Upper lobe of right lung (tissue), 1 donor: Measurements from ENCODE around the gene LYSMD3. TPM values are rescaled to one million over a fixed set of nuclear protein-coding genes. Genes with fewer than 3 reads are reported as not detected.
A peak's percentile ranks its signal among the peaks of the same experiment; 100 is the strongest.

Source experiments
- ATAC-seq: fragments of 200-7000 bp; cut with Tn5 transposase; one replicate; pipeline ENCODE4 v1.9.1; 2020; ENCODE audit warnings: mild to moderate bottlenecking, moderate library complexity
- DNase-seq: peaks from one replicate; pipeline ENCODE4 v3.0.0-alpha.2; 2020
- H3K27ac ChIP-seq: fragments of 200-600 bp; one replicate; pipeline ENCODE4 v1.8.0; 2022
- H3K27me3 ChIP-seq: fragments of 200-600 bp; one replicate; pipeline ENCODE4 v1.8.0; 2022; ENCODE audit warnings: mild to moderate bottlenecking
- H3K36me3 ChIP-seq: fragments of 200-600 bp; one replicate; pipeline ENCODE4 v1.8.0; 2022
- H3K4me1 ChIP-seq: fragments of 200-600 bp; one replicate; pipeline ENCODE4 v1.8.0; 2022
- H3K4me3 ChIP-seq: fragments of 200-600 bp; one replicate; pipeline ENCODE4 v1.8.0; 2022; ENCODE audit warnings: mild to moderate bottlenecking
- H3K9me3 ChIP-seq: fragments of 200-600 bp; one replicate; pipeline ENCODE4 v1.8.0; 2022
- intact Hi-C: fragments of 100-400 bp; cut with DNase I; formaldehyde crosslinking; loops from one replicate; pipeline ENCODE4 v1.11.0; 2022
- total RNA-seq: library from RNA; stranded (reverse); fragmentation: NEBNext Ultra II Directional; extraction: Animal tissue kit (Norgen Biotek cat#: 25700); gene quantifications from one replicate; pipeline ENCODE4 v1.2.1, GENCODE V29; 2021
- TF ChIP-seq, protein P1 (sequence below): fragments of 200-600 bp; IDR thresholded peaks from one replicate; pipeline ENCODE4 v1.8.0; 2022; ENCODE audit warnings: antibody characterized with exemption
- donor health status: DM: no; HTN: yes; CAD: no; lungs with severe emphysema.

LYSMD3 gene
- total RNA-seq, 1 donor from 2014 or later, result 21.0 TPM

DNA sequence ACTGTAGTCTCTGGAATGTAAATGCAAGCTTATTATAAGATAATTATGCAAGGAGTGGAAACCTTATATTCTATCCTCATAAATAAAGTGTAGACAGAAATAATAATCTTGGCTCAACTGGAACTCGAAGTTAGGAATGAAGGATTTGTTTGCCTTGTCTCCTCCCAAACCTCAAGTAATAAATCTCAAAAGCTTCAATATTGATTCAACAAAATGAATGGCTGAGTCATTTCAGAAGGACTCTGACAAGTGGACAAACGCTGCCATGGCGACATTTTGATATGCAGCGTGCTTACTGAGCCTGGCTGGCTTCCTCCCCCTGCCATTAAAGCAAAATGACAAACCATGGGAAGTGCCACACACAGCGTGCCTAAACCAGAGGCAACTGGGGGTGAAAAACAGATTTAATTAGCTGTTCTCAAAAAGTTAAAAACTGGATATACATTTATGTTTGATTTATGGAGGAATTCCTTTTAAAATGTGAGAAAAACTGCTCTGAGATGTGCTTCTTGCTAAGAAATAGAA is 18.7 kb upstream of the LYSMD3 start:
- intact Hi-C loops, result no loop called here
- Histone ChIP-seq H3K27me3 (no peaks in the 10 kb centered on the region), H3K4me3 (no peak overlapping the region), H3K4me1 (no peaks in the 10 kb centered on the region), H3K9me3 (no peaks in the 10 kb centered on the region), H3K27ac (peak overlapping the region; percentile 61), H3K36me3 (no peaks in the 10 kb centered on the region)
- DNase-seq, result peak; percentile 81
- TF ChIP-seq, protein P1, sequence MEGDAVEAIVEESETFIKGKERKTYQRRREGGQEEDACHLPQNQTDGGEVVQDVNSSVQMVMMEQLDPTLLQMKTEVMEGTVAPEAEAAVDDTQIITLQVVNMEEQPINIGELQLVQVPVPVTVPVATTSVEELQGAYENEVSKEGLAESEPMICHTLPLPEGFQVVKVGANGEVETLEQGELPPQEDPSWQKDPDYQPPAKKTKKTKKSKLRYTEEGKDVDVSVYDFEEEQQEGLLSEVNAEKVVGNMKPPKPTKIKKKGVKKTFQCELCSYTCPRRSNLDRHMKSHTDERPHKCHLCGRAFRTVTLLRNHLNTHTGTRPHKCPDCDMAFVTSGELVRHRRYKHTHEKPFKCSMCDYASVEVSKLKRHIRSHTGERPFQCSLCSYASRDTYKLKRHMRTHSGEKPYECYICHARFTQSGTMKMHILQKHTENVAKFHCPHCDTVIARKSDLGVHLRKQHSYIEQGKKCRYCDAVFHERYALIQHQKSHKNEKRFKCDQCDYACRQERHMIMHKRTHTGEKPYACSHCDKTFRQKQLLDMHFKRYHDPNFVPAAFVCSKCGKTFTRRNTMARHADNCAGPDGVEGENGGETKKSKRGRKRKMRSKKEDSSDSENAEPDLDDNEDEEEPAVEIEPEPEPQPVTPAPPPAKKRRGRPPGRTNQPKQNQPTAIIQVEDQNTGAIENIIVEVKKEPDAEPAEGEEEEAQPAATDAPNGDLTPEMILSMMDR, result no peak
- peak; percentile 93 for ATAC-seq

DNA sequence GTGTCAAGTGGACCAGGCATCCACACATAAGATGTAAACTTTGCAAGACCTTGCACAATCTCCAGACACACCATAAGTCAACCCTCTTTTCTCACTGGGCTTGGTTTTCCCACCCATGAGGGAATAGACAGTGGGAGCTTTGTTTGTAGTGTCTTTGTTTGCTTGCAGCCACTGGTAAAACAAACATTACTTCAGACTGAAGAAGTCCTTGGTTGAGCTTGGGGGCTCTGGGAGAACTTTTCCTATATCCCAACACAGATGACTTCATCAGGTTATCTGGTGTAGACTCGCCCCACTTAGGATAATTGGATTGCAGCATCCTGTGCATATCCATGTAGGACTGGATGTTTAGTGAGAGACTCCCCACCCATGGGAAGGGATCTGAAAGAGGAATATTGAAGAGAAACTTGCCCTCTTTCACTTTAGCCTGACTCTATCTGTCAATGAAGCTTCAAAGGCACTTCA is 17.7 kb upstream of the LYSMD3 start:
- no peaks in the 10 kb centered on the region for H3K4me1 ChIP-seq
- ATAC-seq, result peak; percentile 38
- no peak overlapping the region for H3K4me3 ChIP-seq
- intact Hi-C loops, result no loop called here
- no peak for DNase-seq
- TF ChIP-seq, protein P1, result no peak
- H3K27me3 ChIP-seq, result no peaks in the 10 kb centered on the region
- no peaks in the 10 kb centered on the region for H3K9me3 ChIP-seq
- no peaks in the 10 kb centered on the region for H3K36me3 ChIP-seq
- no peak overlapping the region for H3K27ac ChIP-seq

DNA sequence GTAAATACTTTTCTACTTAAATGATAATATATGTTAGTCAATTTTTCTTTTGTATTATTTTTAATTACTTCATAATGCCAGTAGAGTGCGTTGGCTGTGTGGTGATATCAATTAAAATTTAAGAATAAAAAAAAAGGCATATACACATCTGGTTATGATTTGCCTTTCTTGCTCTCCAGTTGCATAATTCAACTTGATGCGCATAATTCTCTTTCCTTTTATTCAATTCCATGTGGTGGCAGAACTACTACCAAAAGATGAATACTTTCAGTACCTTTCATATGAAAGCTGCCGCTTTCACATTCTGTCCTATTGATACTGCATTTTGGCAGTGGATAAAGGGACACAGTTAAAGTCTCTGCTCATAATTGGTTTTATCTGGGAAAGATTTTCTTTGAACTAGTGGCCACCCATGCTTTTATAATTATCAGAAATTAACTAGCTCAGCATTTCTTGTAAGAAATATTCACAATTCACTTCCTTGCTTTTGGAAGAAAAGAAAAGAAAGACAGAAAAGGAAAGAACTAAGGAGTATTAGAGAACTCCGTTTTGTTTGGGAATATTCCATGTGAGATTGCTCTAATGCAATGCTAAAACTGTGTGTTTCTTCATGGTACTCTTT is 16.9 kb upstream of the LYSMD3 start:
- Histone ChIP-seq H3K4me1 (no peaks in the 10 kb centered on the region), H3K27me3 (no peaks in the 10 kb centered on the region), H3K9me3 (no peaks in the 10 kb centered on the region), H3K36me3 (no peaks in the 10 kb centered on the region), H3K4me3 (no peak overlapping the region), H3K27ac (no peak overlapping the region)
- TF ChIP-seq, protein P1, result no peak
- DNase-seq, result no peak
- no peak for ATAC-seq
- intact Hi-C loops, result no loop called here

DNA sequence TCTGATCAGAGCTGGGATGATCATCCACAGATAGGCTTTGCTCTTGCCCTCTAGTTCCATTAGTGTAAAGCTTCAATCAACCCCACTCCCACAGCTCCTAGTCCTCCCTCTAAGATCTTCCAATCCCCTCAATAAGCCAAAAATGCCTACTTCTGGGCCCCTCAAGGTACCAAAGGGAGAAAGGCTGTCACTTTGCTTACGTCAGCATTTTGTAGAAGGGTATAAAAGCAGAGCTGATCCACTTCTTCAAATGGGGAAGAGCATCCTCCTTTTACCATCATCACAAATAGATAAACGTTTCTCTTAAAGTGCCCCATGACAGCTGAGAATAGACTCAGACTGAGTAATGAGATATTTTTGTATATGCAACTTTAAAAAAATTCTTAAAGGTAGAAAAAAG is 16.1 kb upstream of the LYSMD3 start:
- no peaks in the 10 kb centered on the region for H3K27me3 ChIP-seq
- TF ChIP-seq, protein P1, result no peak
- H3K4me3 ChIP-seq, result no peak overlapping the region
- ATAC-seq, result no peak
- intact Hi-C loops, result no loop called here
- H3K27ac ChIP-seq, result no peak overlapping the region
- no peak for DNase-seq
- no peaks in the 10 kb centered on the region for H3K36me3 ChIP-seq
- H3K9me3 ChIP-seq, result no peaks in the 10 kb centered on the region
- no peaks in the 10 kb centered on the region for H3K4me1 ChIP-seq

DNA sequence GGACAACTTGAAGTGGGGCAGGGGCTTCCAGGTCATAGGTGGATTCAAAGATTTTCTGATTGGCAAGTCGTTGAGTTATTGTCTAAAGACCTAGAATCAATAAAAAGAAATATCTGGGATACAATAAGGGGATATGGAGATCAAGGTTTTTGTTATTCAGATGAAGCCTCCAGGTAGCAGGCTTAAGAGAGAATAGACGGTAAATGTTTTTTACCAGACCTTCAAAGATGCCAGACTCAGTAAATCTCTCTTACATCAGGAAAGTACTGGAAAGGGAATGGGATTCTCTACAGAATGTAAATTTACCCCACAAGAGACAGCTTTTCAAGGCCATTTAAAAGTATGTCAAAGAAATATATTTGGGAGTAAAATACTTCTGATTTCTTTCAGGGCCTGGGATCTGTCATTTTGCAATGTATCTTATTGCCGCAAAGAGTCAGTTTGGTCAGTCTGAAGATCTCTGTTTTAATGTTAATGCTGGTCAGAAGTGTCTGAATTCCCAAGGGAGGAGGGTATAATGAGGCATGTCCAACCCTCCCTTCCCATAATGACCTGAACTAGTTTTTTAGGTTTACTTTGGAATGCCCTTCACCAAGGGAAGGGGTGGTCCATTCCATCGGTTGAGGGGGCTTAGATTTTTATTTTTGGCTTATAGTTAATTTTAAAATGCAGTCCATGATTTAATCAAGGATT is 13.6 kb upstream of the LYSMD3 start:
- DNase-seq (no peak), ATAC-seq (no peak)
- Histone ChIP-seq H3K36me3 (no peaks in the 10 kb centered on the region), H3K4me1 (no peaks in the 10 kb centered on the region), H3K4me3 (no peak overlapping the region), H3K27ac (no peak overlapping the region), H3K27me3 (no peaks in the 10 kb centered on the region), H3K9me3 (no peaks in the 10 kb centered on the region)
- TF ChIP-seq, protein P1, result no peak
- intact Hi-C loops, result no loop called here
